Panc1 (cell line): ENCODE results near the gene PRKG1. TPM values are rescaled to one million over a fixed set of nuclear protein-coding genes. Genes with fewer than 3 reads are reported as not detected.

Experiments used
- ATAC-seq: fragments of 200-7000 bp; cut with Tn5 transposase; 2 replicates; pipeline ENCODE4 v1.9.1; 2020; ENCODE audit warnings: mild to moderate bottlenecking, moderate library complexity
- BruUV-seq: library from RNA; stranded (reverse); fragments of 400-500 nt; replicated peaks from 2 replicates; lab custom pipeline; 2021; lab: Mats Ljungman, UMichigan
- CTCF ChIA-PET: fragments of 300-600 bp; sonication (Branson Sonifier 250); formaldehyde crosslinking; loops from one replicate; lab custom pipeline; 2022; ENCODE audit warnings: antibody characterized with exemption; lab: Charles Lee
- POLR2A ChIA-PET: fragments of 300-600 bp; sonication (Branson Sonifier 250); formaldehyde crosslinking; loops from one replicate; lab custom pipeline; 2022; ENCODE audit warnings: antibody characterized with exemption; lab: Charles Lee
- DNase-seq: peaks from one replicate; pipeline ENCODE4 v3.0.0-alpha.2; 2010; ENCODE audit warnings: low read depth, low spot score
- H3K27ac ChIP-seq: 2 replicates; pipeline ENCODE4 v1.5.1; 2011; ENCODE audit warnings: mild to moderate bottlenecking, low read length, inconsistent platforms
- H3K27me3 ChIP-seq: fragments of 200-500 bp; sonication (Bioruptor generic); 2 replicates; pipeline ENCODE4 v1.6.0; 2014; ENCODE audit warnings: low read length, inconsistent platforms; ENCODE audit not compliant: control insufficient read depth, insufficient read depth
- H3K36me3 ChIP-seq: fragments of 200-500 bp; sonication (Bioruptor generic); 2 replicates; pipeline ENCODE4 v1.5.1; 2014; ENCODE audit warnings: inconsistent platforms, mild to moderate bottlenecking, low read length, moderate library complexity; ENCODE audit not compliant: control insufficient read depth, insufficient read depth
- H3K4me1 ChIP-seq: 2 replicates; pipeline ENCODE4 v1.5.1; 2011; ENCODE audit warnings: inconsistent platforms, mild to moderate bottlenecking, low read length, moderate library complexity; ENCODE audit not compliant: control insufficient read depth, insufficient read depth
- H3K4me3 ChIP-seq, 2 experiments: 2 replicates each; pipeline ENCODE4 v1.5.1; 2011 to 2012; ENCODE audit warnings: low read depth in 2 of 2, low read length in 2 of 2, mild to moderate bottlenecking in 2 of 2, inconsistent platforms in 1 of 2, moderate library complexity in 1 of 2
- H3K9me3 ChIP-seq: fragments of 200-500 bp; sonication (Bioruptor generic); 2 replicates; pipeline ENCODE4 v1.5.1; 2014; ENCODE audit warnings: low read depth, mild to moderate bottlenecking, inconsistent platforms, low read length, moderate library complexity; ENCODE audit not compliant: control insufficient read depth, insufficient read depth
- CTCF ChIP-seq: fragments of 450-650 bp; IDR thresholded peaks from 2 replicates; pipeline ENCODE4 v1.5.1; 2017; ENCODE audit warnings: mild to moderate bottlenecking
- POLR2AphosphoS5 ChIP-seq: IDR thresholded peaks from 2 replicates; pipeline ENCODE4 v1.6.1; 2012; ENCODE audit warnings: mild to moderate bottlenecking, low read depth, low read length, moderate library complexity
- SIN3A ChIP-seq: IDR thresholded peaks from 2 replicates; pipeline ENCODE4 v1.6.1; 2012; ENCODE audit warnings: low read depth, mild to moderate bottlenecking, low read length, moderate library complexity, borderline replicate concordance; ENCODE audit not compliant: insufficient read depth
- TCF7L2 ChIP-seq: IDR thresholded peaks from 2 replicates; pipeline ENCODE4 v1.6.1; 2011; ENCODE audit warnings: mild to moderate bottlenecking, low read depth, low read length, inconsistent platforms
- in situ Hi-C: cut with HindIII; loops from 2 replicates; pipeline ENCODE4 v1.10.0; 2016; ENCODE audit warnings: low sequenced_read_pairs, low pct_unique_long_range_greater_than_20kb
- intact Hi-C: fragments of 100-400 bp; cut with micrococcal nuclease; formaldehyde crosslinking; loops from one replicate; pipeline ENCODE4 v1.10.0; 2022; ENCODE audit not compliant: unreplicated experiment
- total RNA-seq: library from RNA; stranded (reverse); gene quantifications from one replicate; pipeline ENCODE4 v1.2.1, GENCODE V29; 2021; ENCODE audit not compliant: unreplicated experiment
- TF ChIP-seq, protein P1 (sequence below), 2 experiments: IDR thresholded peaks; 2 replicates each; pipeline ENCODE4 v1.6.1; 2011 to 2012; ENCODE audit warnings: low read depth in 2 of 2, control low read depth in 1 of 2, low read length in 1 of 2, mild to moderate bottlenecking in 1 of 2, moderate library complexity in 1 of 2; ENCODE audit not compliant: insufficient read depth in 1 of 2

PRKG1 gene
- total RNA-seq, 1 experiment from 2014 or later: 0.92 TPM

- no peaks in the 10 kb centered on the region for H3K9me3 ChIP-seq
- H3K4me3 ChIP-seq: no peak overlapping the region
- no TSS peak for BruUV-seq
- DNase-seq: no peak
- in situ Hi-C loops (no loop called here), intact Hi-C loops (no loop called here)
- no peak for ATAC-seq
- CTCF ChIA-PET: no interaction called here
- no peaks in the 10 kb centered on the region for H3K4me1 ChIP-seq
- no peak for TF ChIP-seq SIN3A
- no peak for TF ChIP-seq CTCF
- H3K36me3 ChIP-seq: no peaks in the 10 kb centered on the region
- H3K27me3 ChIP-seq: no peaks in the 10 kb centered on the region; the same call in 1 of the 2 replicates
- POLR2A ChIA-PET: no interaction called here
- no peak overlapping the region for H3K27ac ChIP-seq
Observed at GRCh38 chr10:51708609-51709008, 634.3 kb downstream of the PRKG1 start.

DNA sequence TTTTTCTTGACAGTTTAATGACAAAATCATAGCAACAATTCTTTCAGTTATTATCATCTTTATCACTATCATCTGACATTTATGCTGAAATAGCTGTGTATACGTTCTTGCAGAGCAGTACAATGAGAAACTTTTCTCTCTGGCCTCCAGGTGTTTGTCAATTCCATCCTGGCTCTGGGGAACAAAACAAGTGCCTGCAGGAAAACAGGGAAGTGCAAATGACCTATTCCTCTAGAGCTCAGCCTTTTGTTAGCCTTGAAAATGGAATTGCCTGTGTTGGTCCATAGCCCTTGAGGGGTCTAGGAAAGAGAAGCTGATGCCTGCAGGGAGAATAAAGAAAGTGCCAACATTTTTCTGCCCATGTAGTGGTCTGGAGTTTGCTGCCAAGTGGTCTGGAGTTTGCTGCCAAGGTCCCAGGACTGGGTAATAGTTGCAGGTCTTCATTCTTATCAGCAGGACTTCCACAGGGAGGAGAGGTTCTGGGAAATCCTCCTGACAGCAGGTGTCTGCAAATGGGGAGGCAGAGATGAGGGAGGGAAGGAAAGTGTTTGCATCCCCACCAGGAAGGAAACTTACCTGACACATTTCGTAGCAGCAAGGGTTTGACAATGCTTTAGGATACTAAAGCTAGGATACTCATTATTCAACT lies 635.2 kb downstream of the PRKG1 start:
- TF ChIP-seq SIN3A: no peak
- TF ChIP-seq POLR2AphosphoS5: no peak
- TF ChIP-seq, protein P1, sequence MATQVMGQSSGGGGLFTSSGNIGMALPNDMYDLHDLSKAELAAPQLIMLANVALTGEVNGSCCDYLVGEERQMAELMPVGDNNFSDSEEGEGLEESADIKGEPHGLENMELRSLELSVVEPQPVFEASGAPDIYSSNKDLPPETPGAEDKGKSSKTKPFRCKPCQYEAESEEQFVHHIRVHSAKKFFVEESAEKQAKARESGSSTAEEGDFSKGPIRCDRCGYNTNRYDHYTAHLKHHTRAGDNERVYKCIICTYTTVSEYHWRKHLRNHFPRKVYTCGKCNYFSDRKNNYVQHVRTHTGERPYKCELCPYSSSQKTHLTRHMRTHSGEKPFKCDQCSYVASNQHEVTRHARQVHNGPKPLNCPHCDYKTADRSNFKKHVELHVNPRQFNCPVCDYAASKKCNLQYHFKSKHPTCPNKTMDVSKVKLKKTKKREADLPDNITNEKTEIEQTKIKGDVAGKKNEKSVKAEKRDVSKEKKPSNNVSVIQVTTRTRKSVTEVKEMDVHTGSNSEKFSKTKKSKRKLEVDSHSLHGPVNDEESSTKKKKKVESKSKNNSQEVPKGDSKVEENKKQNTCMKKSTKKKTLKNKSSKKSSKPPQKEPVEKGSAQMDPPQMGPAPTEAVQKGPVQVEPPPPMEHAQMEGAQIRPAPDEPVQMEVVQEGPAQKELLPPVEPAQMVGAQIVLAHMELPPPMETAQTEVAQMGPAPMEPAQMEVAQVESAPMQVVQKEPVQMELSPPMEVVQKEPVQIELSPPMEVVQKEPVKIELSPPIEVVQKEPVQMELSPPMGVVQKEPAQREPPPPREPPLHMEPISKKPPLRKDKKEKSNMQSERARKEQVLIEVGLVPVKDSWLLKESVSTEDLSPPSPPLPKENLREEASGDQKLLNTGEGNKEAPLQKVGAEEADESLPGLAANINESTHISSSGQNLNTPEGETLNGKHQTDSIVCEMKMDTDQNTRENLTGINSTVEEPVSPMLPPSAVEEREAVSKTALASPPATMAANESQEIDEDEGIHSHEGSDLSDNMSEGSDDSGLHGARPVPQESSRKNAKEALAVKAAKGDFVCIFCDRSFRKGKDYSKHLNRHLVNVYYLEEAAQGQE (IDR thresholded peaks at IDR 0.05; ENCODE audit: insufficient read depth in 1 of 2, low read depth in 2 of 2, low read length in 1 of 2): no peak
- no peak for TF ChIP-seq TCF7L2
- no peak for TF ChIP-seq CTCF
- no peaks in the 10 kb centered on the region for H3K9me3 ChIP-seq
- no TSS peak for BruUV-seq
- in situ Hi-C loops (no loop called here), intact Hi-C loops (no loop called here)
- H3K36me3 ChIP-seq: no peaks in the 10 kb centered on the region
- H3K4me1 ChIP-seq: no peaks in the 10 kb centered on the region
- POLR2A ChIA-PET: no interaction called here
- ATAC-seq: no peak
- CTCF ChIA-PET: no interaction called here
- H3K4me3 ChIP-seq: no peak overlapping the region
- H3K27me3 ChIP-seq: no peaks in the 10 kb centered on the region; the same call in 1 of the 2 replicates
- no peak for DNase-seq
- H3K27ac ChIP-seq: no peak overlapping the region
